Neural cell (in vitro differentiated cells): ENCODE data around the gene CAPN13. TPM values are rescaled to one million over a fixed set of nuclear protein-coding genes. Genes with fewer than 3 reads are reported as not detected.

Experiments
- H2AFZ ChIP-seq: fragments of 200-600, 300-800 bp; sonication (generic), shearing (Covaris generic); 2 replicates; pipeline ENCODE4 v1.6.0; 2014; ENCODE audit warnings: low read depth, mild to moderate bottlenecking, antibody characterized with exemption, low read length, moderate library complexity
- H3F3A ChIP-seq: fragments of 200-600 bp; shearing (Covaris generic); 2 replicates; pipeline ENCODE4 v1.6.1; 2016; ENCODE audit warnings: mild to moderate bottlenecking, moderate library complexity, mixed read lengths, antibody characterized with exemption, low read length; ENCODE audit not compliant: insufficient read depth, poor library complexity, severe bottlenecking
- H3K27ac ChIP-seq: fragments of 200-600, 300-800 bp; sonication (generic), shearing (Covaris generic); 2 replicates; pipeline ENCODE4 v1.5.1; 2014; ENCODE audit warnings: mild to moderate bottlenecking, low read length, moderate library complexity
- H3K27me3 ChIP-seq: fragments of 300-800, 200-600 bp; sonication (generic), shearing (Covaris generic); 2 replicates; pipeline ENCODE4 v1.6.0; 2014; ENCODE audit warnings: mild to moderate bottlenecking, low read depth, low read length, moderate library complexity; ENCODE audit not compliant: insufficient read depth
- H3K36me3 ChIP-seq: fragments of 300-800, 200-600 bp; sonication (generic), shearing (Covaris generic); 2 replicates; pipeline ENCODE4 v1.5.1; 2014; ENCODE audit warnings: mild to moderate bottlenecking, antibody characterized with exemption, low read length, moderate library complexity; ENCODE audit not compliant: insufficient read depth
- H3K4me2 ChIP-seq: fragments of 300-800, 200-600 bp; sonication (generic), shearing (Covaris generic); 2 replicates; pipeline ENCODE4 v1.6.0; 2014; ENCODE audit warnings: mild to moderate bottlenecking, low read length
- H3K4me3 ChIP-seq: fragments of 300-800, 200-600 bp; sonication (generic), shearing (Covaris generic); 2 replicates; pipeline ENCODE4 v1.5.1; 2014; ENCODE audit warnings: mild to moderate bottlenecking, low read length, moderate library complexity
- H3K79me2 ChIP-seq: fragments of 200-600 bp; shearing (Covaris generic); replicated peaks from 2 replicates; pipeline ENCODE4 v1.6.0; 2014; ENCODE audit warnings: mild to moderate bottlenecking, low read length, moderate library complexity; ENCODE audit not compliant: insufficient read depth
- H3K9ac ChIP-seq: fragments of 300-800, 200-600 bp; sonication (generic), shearing (Covaris generic); 2 replicates; pipeline ENCODE4 v1.6.1; 2016; ENCODE audit warnings: mild to moderate bottlenecking, low read length, mixed read lengths
- H3K9me2 ChIP-seq: fragments of 200-600 bp; shearing (Covaris generic); 2 replicates; pipeline ENCODE4 v1.6.1; 2016; ENCODE audit warnings: mild to moderate bottlenecking, low read length, mixed read lengths; ENCODE audit not compliant: insufficient read depth
- H3K9me3 ChIP-seq: fragments of 200-600, 300-800 bp; sonication (generic), shearing (Covaris generic); 2 replicates; pipeline ENCODE4 v1.6.1; 2016; ENCODE audit warnings: mild to moderate bottlenecking, mixed run types, low read length, moderate library complexity, mixed read lengths
- H4K20me1 ChIP-seq: fragments of 200-600 bp; shearing (Covaris generic); 2 replicates; pipeline ENCODE4 v1.6.1; 2016; ENCODE audit warnings: mild to moderate bottlenecking, mixed run types; ENCODE audit not compliant: insufficient read depth
- CTCF ChIP-seq: fragments of 450-650 bp; IDR thresholded peaks from 2 replicates; pipeline ENCODE4 v1.5.1; 2014; ENCODE audit warnings: antibody characterized with exemption, mild to moderate bottlenecking, moderate library complexity; ENCODE audit not compliant: poor library complexity, severe bottlenecking
- EP300 ChIP-seq: fragments of 450-650 bp; conservative IDR thresholded peaks from 2 replicates; pipeline ENCODE4 v1.6.1; 2014; ENCODE audit warnings: antibody characterized with exemption, mild to moderate bottlenecking, moderate library complexity; ENCODE audit not compliant: poor library complexity, severe bottlenecking
- EZH2 ChIP-seq: fragments of 200-600, 300-800 bp; shearing (Covaris generic), sonication (generic); IDR thresholded peaks from 2 replicates; pipeline ENCODE4 v1.6.1; 2014; ENCODE audit warnings: antibody characterized with exemption, low read length, borderline replicate concordance, mild to moderate bottlenecking; ENCODE audit not compliant: insufficient read depth, poor library complexity, severe bottlenecking
- MXI1 ChIP-seq: fragments of 450-650 bp; conservative IDR thresholded peaks from 2 replicates; pipeline ENCODE4 v1.6.1; 2014; ENCODE audit warnings: antibody characterized with exemption, mild to moderate bottlenecking; ENCODE audit not compliant: poor library complexity, severe bottlenecking
- POLR2AphosphoS5 ChIP-seq: IDR thresholded peaks from 2 replicates; pipeline ENCODE4 v1.6.1; 2012
- RAD21 ChIP-seq: fragments of 450-650 bp; conservative IDR thresholded peaks from 2 replicates; pipeline ENCODE4 v1.6.1; 2014; ENCODE audit warnings: antibody characterized with exemption, mild to moderate bottlenecking, moderate library complexity
- REST ChIP-seq: IDR thresholded peaks from 2 replicates; pipeline ENCODE4 v1.6.1; 2012; ENCODE audit warnings: borderline replicate concordance
- SMC3 ChIP-seq: fragments of 450-650 bp; conservative IDR thresholded peaks from 2 replicates; pipeline ENCODE4 v1.6.1; 2014; ENCODE audit warnings: antibody characterized with exemption, mild to moderate bottlenecking, moderate library complexity; ENCODE audit not compliant: poor library complexity
- TAF1 ChIP-seq: IDR thresholded peaks from 2 replicates; pipeline ENCODE4 v1.6.1; 2012; ENCODE audit warnings: low read depth
- polyA plus RNA-seq: library from polyadenylated mRNA; depleted of rRNA; stranded (reverse); fragments of >200 nt; gene quantifications from 2 replicates; pipeline ENCODE4 v1.2.3, GENCODE V29; 2014

CAPN13 gene
- polyA plus RNA-seq, 1 donor from 2014 or later, result not detected

- TF ChIP-seq POLR2AphosphoS5 (no peak), EP300 (no peak), REST (no peak), SMC3 (no peak), RAD21 (no peak), MXI1 (no peak), TAF1 (no peak), CTCF (no peak), EZH2 (no peak)
- Histone ChIP-seq H4K20me1 (no peaks in the 10 kb centered on the region), H3K36me3 (no peaks in the 10 kb centered on the region), H3K4me3 (no peak overlapping the region), H3K9me3 (no peaks in the 10 kb centered on the region), H3K9ac (no peak overlapping the region), H3K27ac (no peak overlapping the region), H3K4me2 (no peak overlapping the region), H3K9me2 (no peaks in the 10 kb centered on the region), H3K79me2 (no peaks in the 10 kb centered on the region), H3K27me3 (no peaks in the 10 kb centered on the region), H3F3A (no peaks in the 10 kb centered on the region), H2AFZ (no peak overlapping the region)
Measured at GRCh38 chr2:30800159-30800558, 7.1 kb downstream of the CAPN13 start.

GRCh38 chr2:30799366-30799765 lies 7.9 kb downstream of the CAPN13 start:
- no peaks in the 10 kb centered on the region for H3K9me3 ChIP-seq
- H3K9ac ChIP-seq, result no peak overlapping the region
- H3K36me3 ChIP-seq, result no peaks in the 10 kb centered on the region
- H3K27me3 ChIP-seq, result no peaks in the 10 kb centered on the region
- no peaks in the 10 kb centered on the region for H3F3A ChIP-seq
- H3K27ac ChIP-seq, result no peak overlapping the region
- TF ChIP-seq REST (no peak), POLR2AphosphoS5 (no peak), RAD21 (no peak), CTCF (no peak), SMC3 (no peak), MXI1 (no peak), TAF1 (no peak), EP300 (no peak), EZH2 (no peak)
- H4K20me1 ChIP-seq, result no peaks in the 10 kb centered on the region
- H3K4me3 ChIP-seq, result no peak overlapping the region
- H3K9me2 ChIP-seq, result no peaks in the 10 kb centered on the region
- H3K4me2 ChIP-seq, result no peak overlapping the region
- no peaks in the 10 kb centered on the region for H3K79me2 ChIP-seq
- H2AFZ ChIP-seq, result no peak overlapping the region
